SJSA1 (cell line): Measurements from ENCODE around the gene MEGF8. TPM values are rescaled to one million over a fixed set of nuclear protein-coding genes. Genes with fewer than 3 reads are reported as not detected.

ENCODE experiments used
- DNase-seq, 2 experiments: peaks; one replicate each; pipeline ENCODE4 v3.0.0-alpha.2; 2015 to 2020; ENCODE audit warnings: low spot score in 2 of 2, low read depth in 1 of 2
- H3K27ac ChIP-seq: fragments of 250-450 bp; sonication (Bioruptor Pico); 2 replicates; pipeline ENCODE4 v1.5.1; 2020; ENCODE audit warnings: mild to moderate bottlenecking, moderate library complexity
- H3K27me3 ChIP-seq: fragments of 250-450 bp; sonication (Bioruptor Pico); replicated peaks from 2 replicates; pipeline ENCODE4 v1.5.1; 2020; ENCODE audit warnings: mild to moderate bottlenecking, moderate library complexity
- H3K36me3 ChIP-seq: fragments of 250-450 bp; sonication (Bioruptor Pico); 2 replicates; pipeline ENCODE4 v1.5.1; 2020; ENCODE audit warnings: mild to moderate bottlenecking
- H3K4me1 ChIP-seq: fragments of 250-450 bp; sonication (Bioruptor Pico); replicated peaks from 2 replicates; pipeline ENCODE4 v1.6.1; 2021; ENCODE audit warnings: mild to moderate bottlenecking
- H3K4me3 ChIP-seq: fragments of 250-450 bp; sonication (Bioruptor Pico); 2 replicates; pipeline ENCODE4 v1.5.1; 2020; ENCODE audit warnings: mild to moderate bottlenecking
- H3K9me3 ChIP-seq: fragments of 250-450 bp; sonication (Bioruptor Pico); replicated peaks from 2 replicates; pipeline ENCODE4 v1.5.1; 2020; ENCODE audit warnings: mild to moderate bottlenecking
- total RNA-seq: library from RNA; depleted of rRNA; stranded (reverse); fragments of >200 nt; shearing (Covaris generic); gene quantifications from 2 replicates; pipeline ENCODE4 v1.2.3, GENCODE V29; 2014

MEGF8 gene
- total RNA-seq, 1 experiment from 2014 or later = 16.1 TPM

GRCh38 chr19:42282819-42283187 lies 42.6 kb upstream of the MEGF8 start:
- H3K27ac ChIP-seq = no peak overlapping the region
- H3K27me3 ChIP-seq = no peaks in the 10 kb centered on the region
- H3K4me1 ChIP-seq = peaks cover 56% of the 10 kb centered on the region

GRCh38 chr19:42283188-42284065 lies 42.0 kb upstream of the MEGF8 start:
- peak; percentile 74 to 95 for DNase-seq
- H3K4me1 ChIP-seq = peaks cover 56% of the 10 kb centered on the region

More at GRCh38 chr19:42282819-42283187, 42.6 kb upstream of the MEGF8 start:
- Histone ChIP-seq H3K9me3 (0 out of 2 replicates have a peak, but pooled peaks cover 2% of the 10 kb centered on the region), H3K4me3 (no peak overlapping the region), H3K36me3 (peaks cover 27% of the 10 kb centered on the region)
- no peak for DNase-seq

GRCh38 chr19:42284066-42284501 lies 41.4 kb upstream of the MEGF8 start:
- H3K27ac ChIP-seq = peak overlapping the region; percentile 78
- peaks cover 39% of the 10 kb centered on the region for H3K36me3 ChIP-seq
- no peaks in the 10 kb centered on the region for H3K27me3 ChIP-seq
- H3K4me3 ChIP-seq = peak overlapping the region; percentile 92
- H3K4me1 ChIP-seq = peaks cover 53% of the 10 kb centered on the region
- DNase-seq = peak; percentile 25 to 82
- 0 out of 2 replicates have a peak, but pooled peaks cover 2% of the 10 kb centered on the region for H3K9me3 ChIP-seq

More at GRCh38 chr19:42283188-42284065, 42.0 kb upstream of the MEGF8 start:
- H3K9me3 ChIP-seq = 0 out of 2 replicates have a peak, but pooled peaks cover 2% of the 10 kb centered on the region
- peaks cover 33% of the 10 kb centered on the region for H3K36me3 ChIP-seq
- peak overlapping the region; percentile 92 for H3K4me3 ChIP-seq
- no peaks in the 10 kb centered on the region for H3K27me3 ChIP-seq
- peak overlapping the region; percentile 78 for H3K27ac ChIP-seq

- no peak overlapping the region for H3K27ac ChIP-seq
Observed at GRCh38 chr19:42284591-42285341, 40.7 kb upstream of the MEGF8 start.

GRCh38 chr19:42285541-42285941 lies 39.9 kb upstream of the MEGF8 start:
- no peak for DNase-seq
- Histone ChIP-seq H3K27ac (no peak overlapping the region), H3K4me1 (peaks cover 41% of the 10 kb centered on the region), H3K4me3 (no peak overlapping the region), H3K36me3 (peaks cover 48% of the 10 kb centered on the region), H3K9me3 (0 out of 2 replicates have a peak, but pooled peaks cover 2% of the 10 kb centered on the region), H3K27me3 (no peaks in the 10 kb centered on the region)

More at GRCh38 chr19:42284591-42285341, 40.7 kb upstream of the MEGF8 start:
- Histone ChIP-seq H3K27me3 (no peaks in the 10 kb centered on the region), H3K9me3 (0 out of 2 replicates have a peak, but pooled peaks cover 2% of the 10 kb centered on the region), H3K36me3 (peaks cover 40% of the 10 kb centered on the region), H3K4me1 (peaks cover 46% of the 10 kb centered on the region), H3K4me3 (peak overlapping the region; percentile 92)
- DNase-seq = peak in 1 of 2 experiments; percentile 24

GRCh38 chr19:42285988-42286348 lies 39.5 kb upstream of the MEGF8 start:
- H3K27ac ChIP-seq = no peak overlapping the region
- no peak for DNase-seq
- no peak overlapping the region for H3K4me3 ChIP-seq
- peaks cover 39% of the 10 kb centered on the region for H3K4me1 ChIP-seq
- no peaks in the 10 kb centered on the region for H3K27me3 ChIP-seq
- 0 out of 2 replicates have a peak, but pooled peaks cover 2% of the 10 kb centered on the region for H3K9me3 ChIP-seq
- peaks cover 52% of the 10 kb centered on the region for H3K36me3 ChIP-seq

- H3K27me3 ChIP-seq = no peaks in the 10 kb centered on the region
- H3K36me3 ChIP-seq = peaks cover 57% of the 10 kb centered on the region
- 0 out of 2 replicates have a peak, but pooled peaks cover 2% of the 10 kb centered on the region for H3K9me3 ChIP-seq
- H3K4me1 ChIP-seq = peaks cover 34% of the 10 kb centered on the region
- no peak overlapping the region for H3K4me3 ChIP-seq
- no peak overlapping the region for H3K27ac ChIP-seq
- DNase-seq = no peak
Observed at GRCh38 chr19:42286349-42287016, 39.0 kb upstream of the MEGF8 start.

GRCh38 chr19:42287017-42287826 lies 38.2 kb upstream of the MEGF8 start:
- Histone ChIP-seq H3K36me3 (peaks cover 65% of the 10 kb centered on the region), H3K27me3 (no peaks in the 10 kb centered on the region), H3K27ac (no peak overlapping the region), H3K9me3 (0 out of 2 replicates have a peak, but pooled peaks cover 2% of the 10 kb centered on the region), H3K4me1 (peaks cover 27% of the 10 kb centered on the region), H3K4me3 (no peak overlapping the region)
- DNase-seq = no peak

GRCh38 chr19:42287827-42288107 lies 37.7 kb upstream of the MEGF8 start:
- peaks cover 70% of the 10 kb centered on the region for H3K36me3 ChIP-seq
- no peaks in the 10 kb centered on the region for H3K27me3 ChIP-seq
- H3K4me1 ChIP-seq = peaks cover 21% of the 10 kb centered on the region
- DNase-seq = no peak
- H3K27ac ChIP-seq = no peak overlapping the region
- no peak overlapping the region for H3K4me3 ChIP-seq
- 0 out of 2 replicates have a peak, but pooled peaks cover 2% of the 10 kb centered on the region for H3K9me3 ChIP-seq

- no peak for DNase-seq
- H3K36me3 ChIP-seq = peaks cover 76% of the 10 kb centered on the region
- no peaks in the 10 kb centered on the region for H3K27me3 ChIP-seq
- no peak overlapping the region for H3K27ac ChIP-seq
- peaks cover 15% of the 10 kb centered on the region for H3K4me1 ChIP-seq
- 0 out of 2 replicates have a peak, but pooled peaks cover 2% of the 10 kb centered on the region for H3K9me3 ChIP-seq
- H3K4me3 ChIP-seq = no peak overlapping the region
Observed at GRCh38 chr19:42288387-42288786, 37.0 kb upstream of the MEGF8 start.

- Histone ChIP-seq H3K27me3 (no peaks in the 10 kb centered on the region), H3K27ac (no peak overlapping the region), H3K4me1 (peaks cover 13% of the 10 kb centered on the region), H3K36me3 (peaks cover 83% of the 10 kb centered on the region), H3K9me3 (0 out of 2 replicates have a peak, but pooled peaks cover 2% of the 10 kb centered on the region), H3K4me3 (no peak overlapping the region)
- no peak for DNase-seq
Observed at GRCh38 chr19:42288881-42289555, 36.4 kb upstream of the MEGF8 start.

- Histone ChIP-seq H3K4me3 (no peak overlapping the region), H3K4me1 (peaks cover 11% of the 10 kb centered on the region), H3K27ac (no peak overlapping the region), H3K9me3 (0 out of 2 replicates have a peak, but pooled peaks cover 1% of the 10 kb centered on the region), H3K36me3 (peaks cover 89% of the 10 kb centered on the region), H3K27me3 (no peaks in the 10 kb centered on the region)
- no peak for DNase-seq
Observed at GRCh38 chr19:42289556-42290041, 35.8 kb upstream of the MEGF8 start.
